PC-3 (cell line): ENCODE results near the gene CSK. TPM values are rescaled to one million over a fixed set of nuclear protein-coding genes. Genes with fewer than 3 reads are reported as not detected.
"Not testable (repeated sequence)": the region's sequence is repeated elsewhere in the genome, so short reads cannot be mapped to it uniquely, and the experiment has no call there.

Source experiments
- ATAC-seq: fragments of 200-7000 bp; cut with Tn5 transposase; 2 replicates; pipeline ENCODE4 v1.9.1; 2020; ENCODE audit warnings: mild to moderate bottlenecking, moderate library complexity
- BruUV-seq: library from RNA; stranded (reverse); fragments of 400-500 nt; replicated peaks from 2 replicates; lab custom pipeline; 2021; lab: Mats Ljungman, UMichigan
- CTCF ChIA-PET: fragments of 300-600 bp; sonication (Branson Sonifier 250); formaldehyde crosslinking; loops from one replicate; lab custom pipeline; 2022; ENCODE audit warnings: antibody characterized with exemption; lab: Charles Lee
- POLR2A ChIA-PET: fragments of 300-600 bp; sonication (Branson Sonifier 250); formaldehyde crosslinking; loops from one replicate; lab custom pipeline; 2022; ENCODE audit warnings: antibody characterized with exemption; ENCODE audit not compliant: unreplicated experiment; lab: Charles Lee
- DNase-seq: peaks from one replicate; pipeline ENCODE4 v3.0.0-alpha.2; 2015
- H2AFZ ChIP-seq: fragments of 300-600 bp; sonication (generic); 2 replicates; pipeline ENCODE4 v1.6.0; 2016; ENCODE audit warnings: antibody characterized with exemption, low read length
- H3F3A ChIP-seq: fragments of 300-600 bp; sonication (generic); one replicate; pipeline ENCODE4 v1.6.0; 2017; ENCODE audit warnings: antibody characterized with exemption, low read length, control low read depth, mild to moderate bottlenecking; ENCODE audit not compliant: unreplicated experiment
- H3K27ac ChIP-seq: fragments of 300-600 bp; sonication (generic); 2 replicates; pipeline ENCODE4 v1.5.1; 2016; ENCODE audit warnings: mild to moderate bottlenecking, low read length
- H3K27me3 ChIP-seq: fragments of 300-600 bp; sonication (generic); 2 replicates; pipeline ENCODE4 v1.6.1; 2016; ENCODE audit warnings: low read length, mixed read lengths
- H3K36me3 ChIP-seq: fragments of 300-600 bp; sonication (generic); 2 replicates; pipeline ENCODE4 v1.6.1; 2016; ENCODE audit warnings: low read depth, mixed run types, low read length, mixed read lengths
- H3K4me1 ChIP-seq: fragments of 300-600 bp; sonication (generic); 2 replicates; pipeline ENCODE4 v1.5.1; 2016; ENCODE audit warnings: low read length; ENCODE audit not compliant: insufficient read depth
- H3K4me2 ChIP-seq: fragments of 300-600 bp; sonication (generic); 2 replicates; pipeline ENCODE4 v1.6.0; 2016; ENCODE audit warnings: low read length
- H3K4me3 ChIP-seq: fragments of 300-600 bp; sonication (generic); 2 replicates; pipeline ENCODE4 v1.5.1; 2016; ENCODE audit warnings: mild to moderate bottlenecking, low read length, mixed read lengths
- H3K79me2 ChIP-seq: fragments of 300-600 bp; sonication (generic); 2 replicates; pipeline ENCODE4 v1.6.1; 2017; ENCODE audit warnings: low read length, mixed read lengths
- H3K9ac ChIP-seq: fragments of 300-600 bp; sonication (generic); 2 replicates; pipeline ENCODE4 v1.6.0; 2016; ENCODE audit warnings: mild to moderate bottlenecking, low read length
- H3K9me2 ChIP-seq: fragments of 300-600 bp; sonication (generic); replicated peaks from 2 replicates; pipeline ENCODE4 v1.6.1; 2016; ENCODE audit warnings: mixed run types, low read length, mixed read lengths
- H3K9me3 ChIP-seq: fragments of 300-600 bp; sonication (generic); 2 replicates; pipeline ENCODE4 v1.6.1; 2016; ENCODE audit warnings: low read length, mixed read lengths
- H4K20me1 ChIP-seq: fragments of 300-600 bp; sonication (generic); 2 replicates; pipeline ENCODE4 v1.6.1; 2016; ENCODE audit warnings: low read length, mixed read lengths
- CTCF ChIP-seq: fragments of 300-600 bp; sonication (generic); conservative IDR thresholded peaks from 2 replicates; pipeline ENCODE4 v1.5.1; 2017; ENCODE audit warnings: antibody characterized with exemption, low read depth, mild to moderate bottlenecking, low read length
- EZH2 ChIP-seq: fragments of 300-600 bp; sonication (generic); IDR thresholded peaks from one replicate; pipeline ENCODE4 v1.6.1; 2017; ENCODE audit warnings: antibody characterized with exemption, mild to moderate bottlenecking, low read length; ENCODE audit not compliant: unreplicated experiment
- EZH2phosphoT487 ChIP-seq: fragments of 300-600 bp; sonication (generic); IDR thresholded peaks from 2 replicates; pipeline ENCODE4 v1.6.1; 2018; ENCODE audit warnings: mild to moderate bottlenecking, antibody characterized with exemption, low read length, borderline replicate concordance
- intact Hi-C: fragments of 100-400 bp; cut with micrococcal nuclease; formaldehyde crosslinking; loops from 2 replicates; pipeline ENCODE4 v1.9.0; 2023
- total RNA-seq: library from RNA; depleted of rRNA; stranded (reverse); fragments of >200 nt; gene quantifications from 2 replicates; pipeline ENCODE4 v1.2.3, GENCODE V29; 2014

The CSK gene
- total RNA-seq, 1 experiment from 2014 or later, result 38.0 TPM

GRCh38 chr15:74785194-74786032 is 3.5 kb downstream of the CSK start:
- no TSS peak for BruUV-seq
- Histone ChIP-seq H3F3A (no peaks in the 10 kb centered on the region), H3K36me3 (no peaks in the 10 kb centered on the region; the same call in 1 of the 2 replicates), H3K4me3 (no peak overlapping the region), H3K9ac (no peak overlapping the region), H3K4me1 (peaks cover 29% of the 10 kb centered on the region), H3K9me2 (no peaks in the 10 kb centered on the region), H3K9me3 (no peaks in the 10 kb centered on the region), H3K79me2 (peaks cover 80% of the 10 kb centered on the region), H3K27me3 (no peaks in the 10 kb centered on the region), H4K20me1 (peaks cover 23% of the 10 kb centered on the region; the same call in 1 of the 2 replicates), H2AFZ (no peak overlapping the region), H3K27ac (no peak overlapping the region), H3K4me2 (no peak overlapping the region)
- intact Hi-C loops, result no loop called here
- no peak for TF ChIP-seq CTCF
- no peak for DNase-seq
- ChIA-PET CTCF (no interaction called here), POLR2A (no interaction called here)
- ATAC-seq, result no peak

GRCh38 chr15:74786081-74786480 is 4.2 kb downstream of the CSK start:
- POLR2A ChIA-PET, CTCF ChIA-PET, H3F3A ChIP-seq, ATAC-seq, H3K27ac ChIP-seq, DNase-seq, H3K36me3 ChIP-seq, H3K4me3 ChIP-seq, H3K27me3 ChIP-seq, BruUV-seq, H3K9ac ChIP-seq, H3K9me3 ChIP-seq, intact Hi-C loops, H2AFZ ChIP-seq, H3K4me2 ChIP-seq, H3K9me2 ChIP-seq: not testable (repeated sequence)
- Histone ChIP-seq H3K4me1 (peaks cover 29% of the 10 kb centered on the region), H4K20me1 (peaks cover 23% of the 10 kb centered on the region; the same call in 1 of the 2 replicates), H3K79me2 (peaks cover 86% of the 10 kb centered on the region)

GRCh38 chr15:74786551-74787165 is 4.8 kb downstream of the CSK start:
- no peak overlapping the region for H3K4me3 ChIP-seq
- no peaks in the 10 kb centered on the region for H3K27me3 ChIP-seq
- H2AFZ ChIP-seq, result no peak overlapping the region
- DNase-seq, result no peak
- no peak for ATAC-seq
- no peaks in the 10 kb centered on the region for H3K9me3 ChIP-seq
- no peaks in the 10 kb centered on the region; the same call in 1 of the 2 replicates for H3K36me3 ChIP-seq
- no peak overlapping the region for H3K4me2 ChIP-seq
- ChIA-PET POLR2A (no interaction called here), CTCF (no interaction called here)
- peaks cover 24% of the 10 kb centered on the region for H3K4me1 ChIP-seq
- no peaks in the 10 kb centered on the region for H3F3A ChIP-seq
- H3K9ac ChIP-seq, result no peak overlapping the region
- no TSS peak for BruUV-seq
- intact Hi-C loops, result no loop called here
- H4K20me1 ChIP-seq, result peaks cover 24% of the 10 kb centered on the region; the same call in 1 of the 2 replicates
- no peak overlapping the region for H3K27ac ChIP-seq
- peaks cover 92% of the 10 kb centered on the region for H3K79me2 ChIP-seq
- H3K9me2 ChIP-seq, result no peaks in the 10 kb centered on the region
- no peak for TF ChIP-seq EZH2phosphoT487
- no peak for TF ChIP-seq EZH2
- TF ChIP-seq CTCF, result no peak
